Measurements from ENCODE around the gene HCFC1.
A peak's percentile ranks its signal among the peaks of the same experiment; 100 is the strongest.

The HCFC1 gene

DNA sequence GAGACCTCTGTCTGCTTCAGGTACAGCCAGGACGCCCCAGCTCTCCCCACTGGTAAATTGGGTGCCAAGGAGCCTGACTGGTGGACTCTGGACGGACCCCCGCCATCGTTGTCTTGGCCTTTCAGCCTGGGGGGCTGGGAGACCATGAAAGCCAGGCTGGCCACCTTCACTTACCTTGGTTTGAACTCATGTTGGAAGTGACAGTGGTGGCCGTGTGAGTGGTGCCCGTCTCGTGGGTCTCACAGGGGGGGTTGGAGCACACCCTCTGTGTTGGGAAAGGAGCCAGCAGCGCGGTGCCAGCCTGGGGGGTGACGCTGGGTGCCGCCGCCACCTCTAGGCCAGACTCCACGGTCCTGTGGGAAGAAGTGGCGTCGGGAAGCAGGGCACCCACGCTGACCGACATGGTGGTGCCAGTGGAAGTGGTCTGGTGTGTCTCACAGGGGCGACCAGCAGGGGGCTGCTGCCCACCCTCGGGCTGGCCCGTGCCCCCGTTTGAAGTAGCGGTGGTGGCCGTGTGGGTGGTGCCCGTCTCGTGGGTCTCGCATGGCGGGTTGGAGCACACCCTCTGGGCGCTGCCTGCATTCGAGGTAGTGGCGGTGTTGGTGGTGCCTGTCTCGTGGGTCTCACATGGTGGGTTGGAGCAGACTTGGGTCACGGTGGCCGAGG is 17.6 kb downstream of the HCFC1 start:
- peaks cover 0 to 4% of the 10 kb centered on the region in 2 donors for H3K4me1 Mint-ChIP-seq (ENCODE audit: low read depth in 2 of 2)
- no peak overlapping the region for H3K4me3 Mint-ChIP-seq
- no peaks in the 10 kb centered on the region for H3K27me3 Mint-ChIP-seq
- DNase-seq (no peak), ATAC-seq (replicated peaks) (no peak)
- peaks cover 47% of the 10 kb centered on the region for H3K36me3 Mint-ChIP-seq (ENCODE audit: insufficient read depth)
- H3K27ac Mint-ChIP-seq, result peak overlapping the region in 1 of 2 donors; percentile 73
- no peaks in the 10 kb centered on the region for H3K9me3 Mint-ChIP-seq

- peaks cover 47% of the 10 kb centered on the region for H3K36me3 Mint-ChIP-seq (ENCODE audit: insufficient read depth)
- peak overlapping the region; percentile 27 to 40 for H3K4me3 Mint-ChIP-seq
- peak overlapping the region; percentile 22 to 73 for H3K27ac Mint-ChIP-seq
Measured at GRCh38 chrX:153953342-153953830, 18.2 kb downstream of the HCFC1 start.

DNA sequence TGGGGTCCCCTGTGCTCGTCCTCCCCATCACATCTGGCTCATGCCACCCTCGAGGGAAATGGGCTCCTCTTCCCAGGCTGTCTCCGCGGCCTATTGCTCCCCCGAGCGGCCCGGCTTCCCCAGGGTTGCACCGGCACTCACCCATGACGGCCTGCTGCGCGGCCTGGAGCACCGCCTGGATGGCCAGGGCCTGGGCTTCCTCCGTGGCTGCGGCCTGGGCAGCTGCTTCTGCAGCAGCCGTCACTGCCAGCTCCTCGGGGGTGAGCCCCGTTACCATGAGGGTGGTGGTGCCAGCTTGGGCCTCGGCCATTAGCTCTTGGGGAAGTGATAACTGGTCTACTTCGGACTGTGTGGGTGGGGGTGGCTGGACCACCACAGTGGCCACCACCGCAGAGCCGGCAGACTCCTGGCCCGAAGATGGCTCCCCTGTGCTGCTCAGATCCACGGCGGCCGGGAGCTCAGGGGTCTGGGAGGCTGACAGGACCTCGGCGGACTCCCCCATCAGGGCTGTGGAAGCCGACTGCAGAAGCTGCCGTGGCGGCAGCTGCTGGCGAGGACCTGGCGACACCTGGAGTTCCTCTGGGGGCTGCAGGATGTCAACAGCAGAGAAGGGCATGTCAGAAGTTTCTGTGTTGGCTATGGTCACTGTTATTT is 19.1 kb downstream of the HCFC1 start:
- DNase-seq (no peak), ATAC-seq (replicated peaks) (no peak)
- Mint-ChIP-seq H3K27ac (peak overlapping the region in 1 of 2 donors; percentile 22), H3K27me3 (no peaks in the 10 kb centered on the region), H3K4me3 (no peak overlapping the region), H3K9me3 (no peaks in the 10 kb centered on the region), H3K36me3 (ENCODE audit: insufficient read depth) (peaks cover 48% of the 10 kb centered on the region), H3K4me1 (ENCODE audit: low read depth in 2 of 2) (peaks cover 1 to 6% of the 10 kb centered on the region in 2 donors)

More at GRCh38 chrX:153953342-153953830, 18.2 kb downstream of the HCFC1 start:
- H3K9me3 Mint-ChIP-seq, result no peaks in the 10 kb centered on the region
- DNase-seq (peak; percentile 76 to 80 (median 79)), ATAC-seq (replicated peaks) (peak; percentile 83)
- no peaks in the 10 kb centered on the region for H3K27me3 Mint-ChIP-seq
- H3K4me1 Mint-ChIP-seq (ENCODE audit: low read depth in 2 of 2), result peaks cover 0 to 4% of the 10 kb centered on the region in 2 donors

GRCh38 chrX:153951683-153952372 is 19.8 kb downstream of the HCFC1 start:
- H3K4me1 Mint-ChIP-seq (ENCODE audit: low read depth in 2 of 2), result peaks cover 4 to 9% of the 10 kb centered on the region in 2 donors
- DNase-seq (no peak), ATAC-seq (replicated peaks) (no peak)
- H3K4me3 Mint-ChIP-seq, result no peak overlapping the region
- peaks cover 53% of the 10 kb centered on the region for H3K36me3 Mint-ChIP-seq (ENCODE audit: insufficient read depth)
- no peaks in the 10 kb centered on the region for H3K9me3 Mint-ChIP-seq
- H3K27ac Mint-ChIP-seq, result no peak overlapping the region
- H3K27me3 Mint-ChIP-seq, result no peaks in the 10 kb centered on the region

DNA sequence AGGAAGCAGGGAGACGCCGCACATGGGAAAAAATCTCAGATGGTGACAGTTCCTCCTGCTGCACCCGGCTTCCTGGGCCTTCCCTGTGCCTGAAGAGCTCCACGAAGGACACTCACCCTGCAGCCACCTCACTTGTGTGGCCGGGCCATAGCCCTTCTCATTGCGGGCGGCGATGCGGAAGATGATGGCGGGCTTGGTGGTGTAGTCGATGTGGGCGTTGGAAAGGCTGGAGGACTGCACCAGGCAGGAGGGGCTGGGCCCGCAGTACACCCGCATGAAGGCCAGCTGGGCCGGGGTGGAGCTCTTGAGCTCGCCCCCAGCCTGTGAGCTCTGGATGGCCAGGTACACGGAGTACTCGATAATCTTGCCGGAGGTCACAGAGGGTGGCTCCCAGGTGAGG is 21.5 kb downstream of the HCFC1 start:
- Mint-ChIP-seq H3K36me3 (ENCODE audit: insufficient read depth) (peaks cover 46% of the 10 kb centered on the region), H3K27me3 (no peaks in the 10 kb centered on the region), H3K27ac (no peak overlapping the region), H3K4me1 (ENCODE audit: low read depth in 2 of 2) (peaks cover 4 to 9% of the 10 kb centered on the region in 2 donors), H3K4me3 (no peak overlapping the region), H3K9me3 (no peaks in the 10 kb centered on the region)
- DNase-seq (no peak), ATAC-seq (replicated peaks) (no peak)

- Mint-ChIP-seq H3K4me1 (ENCODE audit: low read depth in 2 of 2) (peaks cover 4 to 11% of the 10 kb centered on the region in 2 donors), H3K4me3 (peak overlapping the region in 1 of 2 donors; percentile 38)
- no peak for ATAC-seq (replicated peaks)
Measured at GRCh38 chrX:153948847-153949805, 22.5 kb downstream of the HCFC1 start.

DNA sequence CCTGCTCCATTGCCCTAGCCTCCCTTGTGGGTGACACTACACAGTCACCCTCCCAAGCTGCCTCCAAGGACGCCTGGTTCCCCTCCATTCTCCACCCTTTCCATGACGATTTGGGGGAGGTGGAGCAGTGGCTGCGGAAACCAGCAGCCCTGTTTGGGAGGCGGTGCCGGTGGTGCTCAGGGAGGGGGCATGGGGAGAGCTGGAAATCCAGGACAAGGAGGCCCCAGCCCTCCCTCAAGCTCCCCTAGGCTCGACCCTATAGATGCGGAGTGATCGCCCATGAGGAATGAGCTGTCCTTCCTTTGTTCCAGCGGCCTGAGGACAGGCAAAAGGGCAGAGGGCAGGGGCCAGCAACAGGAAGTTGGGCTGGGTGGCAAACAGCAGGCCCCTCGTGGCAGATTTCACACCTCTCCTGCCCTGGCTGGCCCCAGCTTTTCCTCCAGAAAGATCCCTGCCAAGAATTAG is 23.6 kb downstream of the HCFC1 start:
- peak overlapping the region; percentile 67 to 81 for H3K27ac Mint-ChIP-seq
- H3K4me3 Mint-ChIP-seq, result no peak overlapping the region
- DNase-seq (no peak), ATAC-seq (replicated peaks) (no peak)
- no peaks in the 10 kb centered on the region for H3K9me3 Mint-ChIP-seq
- H3K36me3 Mint-ChIP-seq (ENCODE audit: insufficient read depth), result peaks cover 32% of the 10 kb centered on the region
- H3K4me1 Mint-ChIP-seq (ENCODE audit: low read depth in 2 of 2), result peaks cover 4 to 8% of the 10 kb centered on the region in 2 donors
- no peaks in the 10 kb centered on the region for H3K27me3 Mint-ChIP-seq

More at GRCh38 chrX:153948847-153949805, 22.5 kb downstream of the HCFC1 start:
- Mint-ChIP-seq H3K36me3 (ENCODE audit: insufficient read depth) (peaks cover 40% of the 10 kb centered on the region), H3K27me3 (no peaks in the 10 kb centered on the region), H3K9me3 (no peaks in the 10 kb centered on the region), H3K27ac (peak overlapping the region; percentile 38 to 81)
- no peak for DNase-seq

DNA sequence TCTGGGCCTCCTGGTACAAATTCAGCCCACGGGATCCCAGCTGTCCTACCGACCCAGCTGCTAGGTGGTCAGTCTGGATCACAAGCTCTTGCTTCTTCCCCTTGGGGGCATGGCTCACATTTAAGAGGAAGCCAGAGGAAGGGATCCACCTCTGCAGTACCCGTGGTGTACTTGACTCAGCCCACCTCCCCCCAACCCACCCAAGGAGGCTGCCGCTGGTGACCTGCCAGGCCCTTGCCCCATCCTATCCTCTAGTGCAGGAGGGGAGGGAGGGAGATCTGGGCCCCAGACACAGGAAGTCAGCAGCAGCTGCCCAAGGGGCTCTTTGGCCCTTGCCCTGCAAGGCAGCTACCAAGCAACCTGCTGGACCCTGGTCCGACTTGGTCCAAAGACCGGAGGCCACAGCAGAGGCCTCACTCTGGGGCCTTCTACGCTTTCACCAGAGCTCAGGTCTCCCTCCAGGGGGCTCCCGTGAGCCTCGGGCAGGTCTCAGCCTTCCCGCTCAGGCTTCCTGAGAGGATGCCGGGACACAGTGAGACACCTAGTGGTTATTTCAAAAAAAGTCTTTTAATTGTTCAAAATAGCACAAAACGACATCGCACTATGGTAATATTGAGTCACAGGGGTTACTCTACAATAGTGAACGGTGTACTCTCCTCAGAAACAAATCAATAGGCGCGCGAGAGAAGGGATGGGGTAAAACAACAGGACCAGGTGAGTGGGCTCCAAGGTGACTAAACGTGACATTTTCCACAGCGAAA is 24.4 kb downstream of the HCFC1 start:
- peak overlapping the region; percentile 63 to 67 for H3K27ac Mint-ChIP-seq
- peak; percentile 66 to 68 (median 67) for DNase-seq
- H3K9me3 Mint-ChIP-seq, result no peaks in the 10 kb centered on the region
- peak; percentile 89 for ATAC-seq (replicated peaks)
- peaks cover 32% of the 10 kb centered on the region for H3K36me3 Mint-ChIP-seq (ENCODE audit: insufficient read depth)
- H3K4me1 Mint-ChIP-seq (ENCODE audit: low read depth in 2 of 2), result peaks cover 4 to 8% of the 10 kb centered on the region in 2 donors
- peak overlapping the region; percentile 18 to 45 for H3K4me3 Mint-ChIP-seq
- H3K27me3 Mint-ChIP-seq, result no peaks in the 10 kb centered on the region

DNA sequence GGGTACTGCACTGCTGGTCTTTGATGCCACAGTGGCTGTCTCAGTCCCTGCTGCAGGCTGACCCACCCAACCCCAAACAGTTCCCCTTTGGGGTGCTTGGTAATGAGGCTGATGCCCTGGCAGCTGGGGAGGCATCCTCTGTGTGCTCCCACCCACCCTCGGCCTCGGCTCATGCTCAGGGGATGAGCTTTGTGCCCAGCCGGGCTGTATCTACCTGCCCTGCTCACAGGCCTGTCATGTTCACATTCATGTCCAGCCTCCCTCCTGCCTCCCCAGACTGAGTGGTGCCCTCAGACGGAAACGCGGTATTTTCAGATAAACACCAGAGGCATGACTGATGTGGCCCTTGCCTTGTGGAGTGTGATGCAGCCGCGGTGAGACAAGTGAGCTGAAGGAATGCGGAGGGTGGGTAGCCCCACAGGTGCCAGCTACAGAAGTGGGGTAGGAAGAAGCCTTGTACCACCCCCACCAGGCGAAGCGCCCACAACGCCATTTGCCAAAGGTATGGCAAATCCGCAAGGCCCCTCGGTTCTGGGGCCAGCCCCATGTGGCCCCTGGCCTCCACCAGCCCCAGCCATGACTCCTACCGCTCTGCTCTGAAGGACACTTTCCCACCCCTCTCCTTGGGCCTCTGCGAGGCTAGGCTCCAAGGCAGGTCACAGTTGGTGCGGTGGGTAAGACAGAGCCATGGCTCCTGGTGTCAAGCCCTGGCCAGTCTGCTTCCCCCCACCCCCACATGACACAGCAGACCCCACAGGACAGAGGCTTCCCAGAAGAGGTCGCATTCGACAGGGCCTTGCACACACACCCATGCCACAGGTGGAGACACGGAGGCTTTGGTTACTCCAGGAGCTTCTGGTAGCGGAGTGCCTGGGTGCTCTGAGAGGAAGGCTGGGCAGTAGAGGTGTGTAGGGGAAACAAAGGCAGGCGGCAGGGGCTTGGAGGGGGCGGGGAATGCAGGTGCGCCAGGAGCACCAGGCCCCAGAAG is 25.4 kb downstream of the HCFC1 start:
- ATAC-seq (replicated peaks), result no peak

GRCh38 chrX:153944800-153945150 is 26.8 kb downstream of the HCFC1 start:
- DNase-seq (no peak), ATAC-seq (replicated peaks) (no peak)
- Mint-ChIP-seq H3K36me3 (ENCODE audit: insufficient read depth) (peaks cover 16% of the 10 kb centered on the region), H3K4me3 (peak overlapping the region; percentile 61 to 65), H3K9me3 (no peaks in the 10 kb centered on the region), H3K27me3 (no peaks in the 10 kb centered on the region), H3K27ac (peak overlapping the region in 1 of 2 donors; percentile 71), H3K4me1 (ENCODE audit: low read depth in 2 of 2) (peaks cover 4 to 10% of the 10 kb centered on the region in 2 donors)

More for the DNA sequence above, 25.4 kb downstream of the HCFC1 start:
- H3K36me3 Mint-ChIP-seq (ENCODE audit: insufficient read depth), result peaks cover 28% of the 10 kb centered on the region
- H3K4me1 Mint-ChIP-seq (ENCODE audit: low read depth in 2 of 2), result peaks cover 4 to 8% of the 10 kb centered on the region in 2 donors
- H3K27ac Mint-ChIP-seq, result no peak overlapping the region
- no peak overlapping the region for H3K4me3 Mint-ChIP-seq
- H3K9me3 Mint-ChIP-seq, result no peaks in the 10 kb centered on the region
- no peak for DNase-seq
- no peaks in the 10 kb centered on the region for H3K27me3 Mint-ChIP-seq

GRCh38 chrX:153944140-153944799 is 27.3 kb downstream of the HCFC1 start, which contains the start of gene RENBP:
Gene RENBP (minus strand): TSS chrX:153944643. CDS start chrX:153944610, 33 bp downstream.
- Mint-ChIP-seq H3K4me1 (ENCODE audit: low read depth in 2 of 2) (peaks cover 4 to 10% of the 10 kb centered on the region in 2 donors), H3K9me3 (no peaks in the 10 kb centered on the region), H3K36me3 (ENCODE audit: insufficient read depth) (peaks cover 12% of the 10 kb centered on the region), H3K4me3 (peak within 1 kb of the TSS; percentile 61 to 65), H3K27me3 (no peaks in the 10 kb centered on the region), H3K27ac (peak within 1 kb of the TSS in 1 of 2 donors; percentile 71)
- ATAC-seq (replicated peaks) (peak; percentile 31), DNase-seq (no peak)

Measured in effector memory CD8-positive, alpha-beta T cell (primary cell).